ACHN (cell line): Measurements from ENCODE around the gene SLC50A1.
"Not testable (repeated sequence)": the region's sequence is repeated elsewhere in the genome, so short reads cannot be mapped to it uniquely, and the experiment has no call there.

Experiments used
- DNase-seq: peaks from one replicate; pipeline ENCODE4 v3.0.0-alpha.2; 2015
- in situ Hi-C: cut with HindIII; loops from 2 replicates; pipeline ENCODE4 v1.10.0; 2017; ENCODE audit warnings: low sequenced_read_pairs, low pct_ligation_motif_present, low pct_unique_long_range_greater_than_20kb

Gene SLC50A1

GRCh38 chr1:155110826-155111225 lies 24.8 kb upstream of the SLC50A1 start:
- in situ Hi-C loops, result no loop called here

GRCh38 chr1:155113450-155113980 lies 22.1 kb upstream of the SLC50A1 start:
- DNase-seq, result no peak
- in situ Hi-C loops, result no loop called here

More at GRCh38 chr1:155110826-155111225, 24.8 kb upstream of the SLC50A1 start:
- DNase-seq, result no peak

- no peak for DNase-seq
- in situ Hi-C loops, result no loop called here
These were observed 19.4 kb upstream of the SLC50A1 start for GRCh38 chr1:155116113-155116764.

GRCh38 chr1:155117610-155118009 lies 18.0 kb upstream of the SLC50A1 start:
- in situ Hi-C loops, result no loop called here
- no peak for DNase-seq

GRCh38 chr1:155118090-155118489 lies 17.6 kb upstream of the SLC50A1 start:
- DNase-seq, in situ Hi-C loops: not testable (repeated sequence)

- no peak for DNase-seq
- in situ Hi-C loops, result no loop called here
These were observed 15.4 kb upstream of the SLC50A1 start for GRCh38 chr1:155120253-155120652.

- in situ Hi-C loops, result no loop called here
- no peak for DNase-seq
These were observed 14.4 kb upstream of the SLC50A1 start for GRCh38 chr1:155121249-155121648.

GRCh38 chr1:155122308-155122707 lies 13.3 kb upstream of the SLC50A1 start:
- DNase-seq, result no peak
- in situ Hi-C loops, result no loop called here

GRCh38 chr1:155123801-155124200 lies 11.9 kb upstream of the SLC50A1 start:
- in situ Hi-C loops, result no loop called here
- no peak for DNase-seq

- in situ Hi-C loops, result no loop called here
These were observed 10.9 kb upstream of the SLC50A1 start for GRCh38 chr1:155124503-155125463.

GRCh38 chr1:155125511-155125945 lies 10.1 kb upstream of the SLC50A1 start:
- in situ Hi-C loops, result no loop called here
- DNase-seq, result no peak

More at GRCh38 chr1:155124503-155125463, 10.9 kb upstream of the SLC50A1 start:
- DNase-seq, result peak; percentile 24

GRCh38 chr1:155125946-155126555 lies 9.6 kb upstream of the SLC50A1 start:
- in situ Hi-C loops, result no loop called here
- peak; percentile 20 for DNase-seq

GRCh38 chr1:155126556-155127104 lies 9.0 kb upstream of the SLC50A1 start:
- DNase-seq, result peak; percentile 37
- in situ Hi-C loops, result no loop called here

GRCh38 chr1:155127105-155127966 lies 8.3 kb upstream of the SLC50A1 start, which contains the start of gene EFNA1:
Gene EFNA1 (plus strand): TSS chr1:155127876. CDS start chr1:155127978, 102 bp downstream.
- in situ Hi-C loops, result no loop called here
- DNase-seq, result peak; percentile 52

- in situ Hi-C loops, result no loop called here
- DNase-seq, result no peak
These were observed 7.5 kb upstream of the SLC50A1 start for GRCh38 chr1:155127967-155128754.

- in situ Hi-C loops, result no loop called here
- DNase-seq, result peak; percentile 32
These were observed 6.7 kb upstream of the SLC50A1 start for GRCh38 chr1:155128755-155129473.
